ENCODE results near the gene ACKR3.

The ACKR3 gene

DNA sequence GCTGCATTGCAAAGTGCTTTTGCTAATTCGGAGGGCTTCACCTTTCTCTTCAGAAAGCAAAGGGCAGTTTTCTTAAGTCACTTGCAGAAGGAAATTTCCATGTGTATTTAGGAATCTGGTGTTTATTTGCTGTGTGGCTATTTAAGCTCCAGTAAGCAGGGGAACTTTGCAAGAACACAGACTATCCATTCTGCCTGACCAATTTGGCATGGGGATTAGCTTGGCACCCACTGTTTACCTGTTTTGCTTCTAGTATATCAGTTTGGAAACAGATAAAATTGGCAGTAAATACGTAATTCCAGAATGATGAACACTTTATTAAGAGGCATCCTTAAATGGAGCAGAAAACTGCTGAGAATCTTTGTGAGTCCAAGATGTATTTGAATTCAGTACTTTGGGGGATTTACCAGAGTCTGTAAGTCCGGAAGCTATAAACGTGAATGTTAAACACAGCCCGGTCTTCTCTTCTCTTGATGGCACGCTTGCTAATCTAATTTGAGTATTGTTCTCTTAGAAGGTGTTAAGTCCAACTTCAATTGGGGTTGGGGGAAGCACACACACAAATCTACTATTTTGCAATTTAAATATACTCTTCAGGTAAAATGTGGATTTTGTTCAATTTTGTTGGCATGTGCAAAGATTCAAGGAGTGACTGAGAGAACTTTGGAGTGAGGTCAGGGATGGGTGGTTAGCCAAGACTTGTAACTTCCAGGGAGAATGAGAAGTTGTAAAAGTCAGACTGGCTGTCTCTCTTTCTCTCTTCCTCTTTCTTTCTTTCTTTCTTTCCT lies 650 bp downstream of the ACKR3 start:
- DNase-seq = no peak

DNA sequence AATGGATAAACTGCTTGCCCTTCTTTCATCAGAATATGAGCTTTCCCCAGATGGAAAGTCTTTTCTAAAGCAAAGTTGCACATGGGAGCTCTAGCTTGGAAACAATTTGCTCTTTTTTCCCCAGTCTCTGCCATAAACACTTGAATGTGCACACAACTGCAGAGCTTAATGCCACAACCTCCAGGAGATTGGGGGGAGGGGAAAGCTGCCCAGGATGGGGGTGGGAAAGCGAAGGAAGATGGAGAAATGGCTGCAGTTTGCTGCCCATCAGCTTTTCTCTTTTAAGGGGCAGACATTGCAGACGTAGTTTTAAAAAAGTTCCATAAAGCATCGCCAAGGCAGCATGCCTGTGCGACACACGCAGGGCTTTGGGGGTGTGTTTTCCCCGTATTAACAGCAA lies 1.5 kb downstream of the ACKR3 start:
- DNase-seq = no peak

DNA sequence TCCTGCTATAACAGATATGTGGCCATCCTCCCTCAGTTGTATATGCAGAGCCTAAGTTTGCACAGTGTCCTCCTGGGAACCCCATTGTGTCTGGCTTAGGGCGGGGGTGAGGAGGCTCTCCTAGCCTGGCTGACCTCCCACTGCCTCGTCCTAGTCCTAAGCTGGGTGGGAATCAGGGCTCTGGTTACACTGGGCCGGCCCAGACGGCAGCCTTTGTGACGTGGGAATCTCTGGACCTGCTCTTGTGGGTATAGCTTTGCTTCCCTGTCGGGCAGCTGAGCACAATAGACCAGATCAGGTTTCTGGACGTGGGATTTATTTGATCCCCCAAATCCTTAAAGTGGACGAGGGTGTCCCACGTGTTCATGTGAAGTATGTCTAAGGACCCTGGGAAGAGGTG lies 2.9 kb downstream of the ACKR3 start:
- no peak for DNase-seq

DNA sequence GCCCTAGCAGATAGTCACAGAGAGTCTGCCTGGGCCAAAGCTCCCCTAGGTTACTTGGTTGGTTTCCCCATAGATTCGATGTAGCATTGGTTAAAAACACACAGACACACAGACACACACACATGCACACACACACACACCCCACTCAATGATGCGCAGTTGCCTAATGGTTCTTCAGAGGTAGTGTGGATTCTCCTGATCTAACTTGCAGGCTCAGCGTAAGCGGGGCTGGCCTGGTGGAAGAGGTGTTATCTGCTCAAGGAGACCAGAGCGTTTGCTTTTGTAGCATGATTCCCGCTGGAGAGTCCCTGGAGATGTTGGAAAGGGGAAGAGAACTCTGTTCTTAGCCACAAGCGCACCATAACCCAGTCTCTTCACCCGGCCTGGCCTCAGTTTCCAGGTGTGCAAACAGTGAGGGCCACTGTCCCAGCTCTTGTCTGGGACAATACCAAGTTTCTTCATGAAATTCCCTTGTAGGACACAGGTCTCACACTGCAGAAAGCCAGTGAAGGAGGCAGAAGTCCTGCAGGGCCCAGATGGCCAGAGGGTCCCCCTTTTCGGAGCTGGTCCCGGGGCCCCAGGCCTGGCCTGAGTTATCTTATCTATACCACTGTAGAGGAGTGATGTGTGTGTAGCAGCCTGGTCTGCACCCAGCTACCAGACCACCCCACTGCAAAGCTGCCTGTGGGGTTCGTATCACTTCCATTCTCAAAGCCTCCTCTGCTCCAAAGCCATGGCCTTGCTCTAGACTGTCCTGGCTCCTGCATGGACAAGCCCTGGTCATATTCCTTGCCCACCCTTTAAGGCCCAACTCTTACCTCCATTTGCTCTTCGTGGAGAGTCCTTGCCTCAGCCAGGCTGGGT lies 3.7 kb downstream of the ACKR3 start:
- no peak for DNase-seq

DNA sequence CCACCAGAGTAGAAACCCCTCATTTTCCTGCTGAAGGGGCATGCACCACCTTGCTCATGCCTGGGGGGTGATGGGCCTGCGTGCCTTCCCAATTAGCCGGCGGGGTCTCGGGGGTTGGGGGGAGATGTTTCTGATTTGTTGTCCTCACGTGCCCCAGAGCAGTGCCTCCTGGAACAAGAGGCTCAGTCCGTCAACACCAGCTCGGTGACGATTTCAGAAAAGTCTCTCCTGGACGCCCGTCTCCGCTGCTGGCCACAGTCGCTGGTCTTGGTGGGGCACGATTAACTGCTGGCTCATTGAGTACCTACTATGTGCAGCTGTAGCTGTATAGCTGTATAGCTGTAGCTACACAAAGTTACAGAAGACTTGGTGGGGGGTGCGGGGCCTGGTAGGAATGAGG lies 4.4 kb downstream of the ACKR3 start:
- DNase-seq = no peak

DNA sequence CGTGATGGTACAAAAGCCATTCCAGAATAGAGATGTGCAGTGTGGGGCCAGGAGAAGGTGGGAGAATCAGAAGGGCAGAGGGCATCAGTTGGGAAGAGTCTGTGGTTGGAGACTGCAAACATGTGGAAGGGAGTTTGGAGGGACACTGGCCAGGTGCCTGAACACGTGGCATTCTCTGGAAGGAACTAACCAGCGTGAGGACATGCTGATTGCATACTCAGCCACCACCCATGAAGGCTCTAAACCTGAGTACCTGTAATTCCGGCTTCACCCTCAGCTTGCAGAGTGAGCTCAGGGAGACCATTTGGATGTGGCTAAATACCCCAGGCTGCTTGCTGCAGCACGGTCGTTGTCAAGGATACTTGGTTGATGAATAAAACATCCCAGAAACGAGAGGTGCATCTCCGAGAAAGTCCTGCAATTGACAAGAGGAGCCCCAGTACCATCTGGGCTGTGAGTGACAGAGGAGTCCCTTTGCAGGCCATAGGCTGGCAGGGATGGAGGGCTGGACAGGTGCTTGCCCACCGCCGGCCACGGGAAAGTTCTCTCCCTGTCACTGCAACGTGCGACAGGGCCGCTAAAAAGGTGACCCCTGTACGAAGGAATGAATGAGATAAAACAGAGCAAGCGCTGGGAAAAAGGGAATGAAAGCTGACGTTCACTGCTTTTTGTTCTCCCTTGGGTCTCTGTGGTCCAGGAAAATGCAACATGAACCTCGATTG lies 5.0 kb downstream of the ACKR3 start:
- DNase-seq = no peak

DNA sequence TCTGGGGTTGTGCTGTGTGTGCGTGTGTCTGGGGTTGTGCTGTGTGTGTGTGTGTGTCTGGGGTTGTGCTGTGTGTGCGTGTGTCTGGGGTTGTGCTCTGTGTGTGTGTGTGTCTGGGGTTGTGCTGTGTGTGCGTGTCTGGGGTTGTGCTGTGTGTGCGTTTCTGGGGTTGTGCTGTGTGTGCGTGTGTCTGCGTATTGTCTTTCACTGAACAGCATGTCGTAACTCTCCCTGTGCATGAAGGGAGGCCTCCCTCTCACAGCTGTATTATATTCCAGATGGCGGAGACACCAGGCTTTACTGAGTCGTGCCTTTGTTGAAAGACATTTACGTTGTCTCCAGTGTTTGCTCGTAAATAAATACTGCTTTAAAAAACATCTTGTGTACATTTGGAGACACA lies 5.9 kb downstream of the ACKR3 start:
- DNase-seq = no peak

DNA sequence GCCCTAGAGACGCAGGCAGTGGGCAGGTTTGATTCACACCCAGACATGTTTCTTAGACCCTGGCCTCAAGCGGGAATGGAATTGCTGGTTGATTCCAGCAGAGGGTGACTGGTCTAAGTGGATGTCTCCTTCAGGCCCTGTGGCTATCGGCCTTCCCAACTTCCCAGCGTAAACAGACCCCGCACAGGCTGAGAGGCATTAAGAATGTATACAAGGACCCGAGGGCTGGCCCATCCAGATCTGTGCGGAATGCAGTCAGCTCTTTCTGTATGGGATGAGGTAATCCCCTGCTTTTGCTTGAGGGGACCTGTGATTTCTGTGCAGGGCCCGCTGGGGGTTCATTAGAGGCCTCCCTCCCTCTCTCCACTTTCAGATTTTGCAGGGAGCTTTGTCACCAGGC lies 6.5 kb downstream of the ACKR3 start:
- no peak for DNase-seq

DNA sequence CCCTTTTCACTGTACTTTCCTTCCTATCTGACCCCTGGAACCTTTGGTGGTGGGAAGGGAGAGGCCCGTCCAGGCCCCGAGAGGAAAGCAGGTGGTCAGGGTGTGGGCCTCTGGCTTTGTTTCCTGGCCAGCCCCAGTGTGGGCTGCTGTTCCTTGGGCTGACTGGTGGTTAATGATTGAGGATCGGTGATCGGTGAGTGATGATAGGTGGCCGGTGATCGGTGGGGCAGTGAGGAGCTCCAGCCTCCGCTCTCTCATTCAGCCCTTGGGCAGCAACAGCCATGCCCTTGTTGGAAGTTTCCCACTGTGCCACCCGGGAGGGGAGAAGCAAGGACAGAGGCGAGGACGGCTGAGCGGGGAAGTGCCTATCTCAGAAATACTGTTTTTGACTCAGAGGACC lies 7.3 kb downstream of the ACKR3 start:
- DNase-seq = no peak

DNA sequence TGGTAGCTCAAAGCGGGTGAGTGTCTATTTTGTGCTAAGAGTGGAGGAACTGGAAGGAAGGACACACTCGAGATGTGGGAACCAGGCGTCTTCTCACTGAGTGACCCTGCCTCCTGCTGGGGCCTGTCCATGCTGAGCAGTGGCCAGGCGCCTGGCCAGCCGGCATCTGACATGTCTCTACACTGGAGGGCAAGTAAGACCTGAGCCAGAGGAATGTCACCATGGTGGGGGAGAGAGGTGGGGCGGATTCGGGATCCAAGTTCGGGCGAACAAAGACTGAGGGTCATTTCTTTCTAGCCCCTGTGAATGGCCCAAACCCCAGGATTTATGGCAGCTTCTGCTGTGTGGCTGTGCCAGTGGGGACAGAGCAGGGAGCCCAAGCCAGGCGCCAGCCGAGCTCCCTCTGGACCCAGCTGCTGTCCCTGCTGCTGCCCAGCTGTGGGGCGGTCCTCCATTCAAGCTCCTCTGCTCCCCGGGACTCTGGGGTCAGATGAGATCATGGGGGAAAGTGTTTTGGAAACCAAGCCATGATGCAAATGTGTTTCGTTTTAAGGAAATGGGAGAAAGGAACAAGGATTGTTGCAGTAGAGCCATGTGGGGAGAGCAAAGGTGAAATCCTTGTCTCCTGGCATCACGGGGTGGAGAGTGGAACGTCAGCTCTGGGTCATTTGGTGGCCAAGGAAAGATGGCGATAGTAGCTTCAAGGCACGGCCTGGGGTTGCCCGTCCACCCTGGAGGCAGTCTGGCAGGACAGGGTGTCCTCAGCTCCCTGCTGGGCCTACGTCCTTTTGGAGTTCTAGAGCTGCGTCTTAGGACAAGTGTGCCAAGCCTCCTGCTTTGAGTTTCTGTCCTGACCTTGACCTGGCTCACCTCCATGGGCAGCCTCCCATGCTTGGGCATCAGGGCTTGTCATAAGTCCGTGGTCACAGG lies 8.1 kb downstream of the ACKR3 start:
- DNase-seq = no peak

DNA sequence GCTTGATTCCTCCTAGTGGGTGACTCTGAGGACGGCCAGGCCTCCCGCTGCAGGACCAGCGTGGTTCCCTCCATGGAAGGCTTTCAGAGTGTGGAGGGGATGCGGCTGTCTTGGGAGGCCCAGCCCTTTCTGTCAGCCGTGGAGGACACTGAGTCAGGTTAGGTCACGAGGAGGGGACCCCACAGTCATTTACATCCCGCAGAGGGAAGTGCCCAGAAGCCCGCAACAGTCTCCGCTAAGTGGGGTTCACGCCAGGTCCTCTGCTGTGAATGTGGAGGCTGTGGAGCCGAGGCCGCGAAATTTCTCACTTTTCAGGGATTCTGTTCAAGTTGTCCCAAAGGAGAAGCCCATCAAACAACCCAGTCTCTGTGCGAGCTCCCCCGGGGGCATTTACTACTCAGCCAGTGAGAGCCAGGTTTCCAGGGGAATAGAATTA lies 8.8 kb downstream of the ACKR3 start:
- DNase-seq = no peak

DNA sequence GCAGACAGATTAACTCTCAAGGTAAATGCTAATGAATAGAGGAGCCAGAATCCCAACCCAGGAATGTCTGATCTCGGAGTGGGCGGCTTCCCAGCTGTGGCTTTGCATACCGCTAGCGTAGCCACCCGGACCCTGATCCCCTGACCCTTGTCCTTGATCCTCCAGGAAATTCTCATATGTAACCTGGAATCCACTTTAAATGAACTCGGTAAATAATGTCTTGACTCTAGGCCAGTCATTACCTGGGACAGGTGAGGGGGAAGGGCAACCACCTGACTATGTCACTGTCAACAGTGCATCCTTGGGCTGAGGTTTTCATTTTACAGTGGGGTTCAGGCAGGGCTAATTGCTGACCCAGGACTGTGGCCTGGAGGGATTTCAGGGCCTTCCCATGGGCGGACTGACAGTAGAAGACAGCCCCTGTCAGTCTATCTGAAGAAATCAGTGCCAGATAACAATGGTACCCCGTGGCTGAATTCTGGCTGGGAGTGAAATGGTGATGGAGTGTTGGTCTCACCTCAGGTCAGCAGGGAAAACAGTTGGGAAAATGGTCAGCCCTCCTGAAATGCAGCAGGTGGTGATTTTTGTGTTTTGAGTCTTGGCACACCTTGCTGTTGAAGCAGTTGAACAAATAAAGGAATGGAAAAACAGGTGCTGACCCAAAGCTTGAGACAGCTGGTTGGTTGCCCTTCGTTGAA lies 9.6 kb downstream of the ACKR3 start:
- no peak for DNase-seq

DNA sequence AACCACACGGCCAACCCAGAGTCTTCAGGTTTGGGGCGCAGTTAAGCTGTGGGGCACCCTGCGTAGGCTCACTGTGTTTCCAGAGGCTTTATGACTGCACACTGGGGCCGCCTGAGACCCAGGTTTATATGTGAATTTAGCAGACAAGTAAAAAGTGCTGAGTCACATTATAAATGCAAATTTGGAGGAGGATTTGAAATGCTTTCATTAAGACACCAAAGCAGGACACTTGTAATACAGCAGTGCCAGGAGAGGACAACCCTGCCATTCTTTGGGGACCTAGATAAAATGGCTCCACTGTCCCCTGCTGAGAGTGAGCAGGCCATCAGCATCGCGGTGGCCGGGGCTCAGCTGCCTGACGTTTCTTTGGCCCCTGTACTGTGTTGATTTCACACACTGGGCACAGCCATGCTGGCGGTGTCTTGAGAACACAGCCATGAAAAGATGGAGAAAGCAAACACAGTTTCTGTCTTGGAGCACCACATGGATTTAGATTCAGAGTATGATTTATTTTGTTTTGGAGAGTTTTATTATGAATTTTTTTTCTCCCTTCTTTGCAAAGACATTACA lies 10.2 kb downstream of the ACKR3 start:
- DNase-seq = no peak

DNA sequence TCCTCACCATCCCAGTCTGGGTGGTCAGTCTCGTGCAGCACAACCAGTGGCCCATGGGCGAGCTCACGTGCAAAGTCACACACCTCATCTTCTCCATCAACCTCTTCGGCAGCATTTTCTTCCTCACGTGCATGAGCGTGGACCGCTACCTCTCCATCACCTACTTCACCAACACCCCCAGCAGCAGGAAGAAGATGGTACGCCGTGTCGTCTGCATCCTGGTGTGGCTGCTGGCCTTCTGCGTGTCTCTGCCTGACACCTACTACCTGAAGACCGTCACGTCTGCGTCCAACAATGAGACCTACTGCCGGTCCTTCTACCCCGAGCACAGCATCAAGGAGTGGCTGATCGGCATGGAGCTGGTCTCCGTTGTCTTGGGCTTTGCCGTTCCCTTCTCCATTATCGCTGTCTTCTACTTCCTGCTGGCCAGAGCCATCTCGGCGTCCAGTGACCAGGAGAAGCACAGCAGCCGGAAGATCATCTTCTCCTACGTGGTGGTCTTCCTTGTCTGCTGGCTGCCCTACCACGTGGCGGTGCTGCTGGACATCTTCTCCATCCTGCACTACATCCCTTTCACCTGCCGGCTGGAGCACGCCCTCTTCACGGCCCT lies 11.2 kb downstream of the ACKR3 start:
- DNase-seq = no peak

DNA sequence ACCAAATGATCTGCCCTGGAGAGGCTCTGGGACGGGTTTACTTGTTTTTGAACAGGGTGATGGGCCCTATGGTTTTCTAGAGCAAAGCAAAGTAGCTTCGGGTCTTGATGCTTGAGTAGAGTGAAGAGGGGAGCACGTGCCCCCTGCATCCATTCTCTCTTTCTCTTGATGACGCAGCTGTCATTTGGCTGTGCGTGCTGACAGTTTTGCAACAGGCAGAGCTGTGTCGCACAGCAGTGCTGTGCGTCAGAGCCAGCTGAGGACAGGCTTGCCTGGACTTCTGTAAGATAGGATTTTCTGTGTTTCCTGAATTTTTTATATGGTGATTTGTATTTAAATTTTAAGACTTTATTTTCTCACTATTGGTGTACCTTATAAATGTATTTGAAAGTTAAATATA lies 11.9 kb downstream of the ACKR3 start:
- DNase-seq = no peak

DNA sequence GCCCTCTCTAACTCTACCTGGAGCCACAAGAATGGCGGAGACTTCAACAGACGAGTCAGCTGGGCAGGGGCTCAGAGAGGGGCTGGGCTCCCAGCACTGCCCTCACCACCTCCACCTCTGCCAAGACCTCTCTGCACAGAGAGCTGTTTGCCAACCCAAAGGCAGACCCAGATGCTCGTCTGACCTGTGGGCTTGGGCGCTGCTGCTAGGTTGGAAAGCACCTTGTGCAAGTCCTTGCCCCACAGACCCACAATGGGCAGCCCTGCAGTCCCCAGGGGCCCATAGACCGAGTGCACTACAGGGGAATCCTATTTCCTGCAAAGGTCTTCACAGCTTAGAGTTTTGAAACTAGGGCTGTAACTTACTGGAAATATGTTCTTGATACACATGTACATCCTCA lies 13.3 kb downstream of the ACKR3 start:
- no peak for DNase-seq

DNA sequence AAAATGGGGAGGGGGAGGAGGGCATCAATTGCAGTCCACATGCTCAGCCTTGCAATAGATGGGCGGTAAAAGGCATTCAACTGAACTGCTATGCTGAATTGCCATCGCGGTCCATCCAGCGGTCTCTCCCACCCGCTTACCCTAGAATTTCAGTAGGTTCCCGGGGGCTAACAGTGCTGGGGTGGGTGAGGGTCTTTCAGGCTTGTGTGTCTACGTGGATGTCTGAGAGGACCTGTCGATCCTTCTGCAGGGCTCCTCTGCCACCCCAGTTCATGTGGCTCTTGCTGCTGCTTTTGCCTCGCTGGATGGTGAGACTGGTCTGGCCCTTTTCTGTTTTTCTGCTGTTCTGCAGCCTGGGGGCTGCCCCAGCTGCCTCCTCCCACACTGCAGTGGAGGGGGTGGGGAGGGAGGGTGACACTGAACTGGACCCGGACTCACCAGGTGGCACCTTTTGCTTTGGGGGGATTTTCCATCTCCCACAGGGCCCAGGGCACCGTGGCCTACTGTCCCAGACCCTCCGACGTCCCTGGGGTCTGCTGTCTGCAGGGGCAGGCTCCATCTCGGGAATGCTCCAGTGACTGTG lies 14.1 kb downstream of the ACKR3 start:
- DNase-seq = no peak

DNA sequence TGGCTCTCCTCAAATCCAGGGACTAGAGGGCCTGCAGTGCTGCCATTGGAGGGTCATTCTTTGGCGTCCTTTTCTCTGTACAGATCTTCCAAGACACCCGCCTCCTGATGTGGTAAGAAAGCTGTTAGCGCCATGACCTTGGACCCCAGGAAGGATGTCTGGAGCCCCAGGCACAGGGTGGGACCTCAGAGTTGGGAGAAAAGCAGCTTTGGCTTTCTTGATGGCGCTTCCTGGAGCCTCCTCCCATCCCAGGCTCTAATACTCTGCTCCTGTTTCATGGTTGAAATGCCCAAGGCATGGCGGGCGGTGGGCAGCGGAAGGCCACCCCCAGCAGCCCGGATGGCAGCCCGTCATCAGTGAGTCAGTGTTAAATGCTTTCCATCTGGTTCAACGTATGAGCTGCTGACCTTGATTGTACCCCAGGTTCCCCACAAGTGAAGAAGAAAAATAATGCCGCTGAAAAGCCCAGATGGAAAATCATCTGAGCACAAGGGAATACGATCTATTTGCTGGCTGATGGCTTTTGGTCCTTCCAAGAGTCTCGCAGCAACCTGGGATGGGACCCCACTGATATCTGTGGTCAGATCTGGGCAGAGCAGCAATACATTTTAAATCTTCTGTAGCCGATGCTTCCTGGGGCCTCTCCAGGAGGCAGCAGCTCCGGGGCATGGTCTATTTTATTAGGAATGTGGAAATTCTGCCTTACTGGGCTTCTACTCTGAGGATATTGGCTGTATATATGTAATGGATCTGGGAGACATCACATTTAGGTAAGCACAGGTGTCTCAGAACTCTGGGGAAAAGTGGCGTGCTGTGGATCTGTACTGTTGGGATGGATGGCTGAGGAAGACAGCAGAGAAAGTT lies 15.1 kb downstream of the ACKR3 start:
- DNase-seq = no peak

DNA sequence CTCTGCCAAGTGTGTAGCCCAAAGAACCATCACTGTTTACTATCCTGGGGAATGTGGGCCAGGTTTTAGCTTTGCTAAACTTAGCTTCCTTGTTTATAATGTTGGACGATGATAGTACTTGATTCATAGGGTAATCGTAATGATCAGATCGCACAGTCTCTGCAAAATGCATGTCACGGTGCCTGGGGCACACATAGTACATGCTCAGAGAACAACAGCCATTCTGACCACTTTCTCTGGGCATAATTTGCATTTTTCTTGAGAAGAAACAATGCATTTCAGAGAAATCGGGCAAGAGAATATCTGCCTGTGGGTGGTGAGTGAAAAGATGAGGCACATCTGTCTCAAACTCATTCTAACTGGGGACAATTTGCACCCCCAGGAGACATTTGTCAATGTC lies 16.3 kb downstream of the ACKR3 start:
- DNase-seq = no peak
